ENCODE results near the gene TPRA1.

The TPRA1 gene

DNA sequence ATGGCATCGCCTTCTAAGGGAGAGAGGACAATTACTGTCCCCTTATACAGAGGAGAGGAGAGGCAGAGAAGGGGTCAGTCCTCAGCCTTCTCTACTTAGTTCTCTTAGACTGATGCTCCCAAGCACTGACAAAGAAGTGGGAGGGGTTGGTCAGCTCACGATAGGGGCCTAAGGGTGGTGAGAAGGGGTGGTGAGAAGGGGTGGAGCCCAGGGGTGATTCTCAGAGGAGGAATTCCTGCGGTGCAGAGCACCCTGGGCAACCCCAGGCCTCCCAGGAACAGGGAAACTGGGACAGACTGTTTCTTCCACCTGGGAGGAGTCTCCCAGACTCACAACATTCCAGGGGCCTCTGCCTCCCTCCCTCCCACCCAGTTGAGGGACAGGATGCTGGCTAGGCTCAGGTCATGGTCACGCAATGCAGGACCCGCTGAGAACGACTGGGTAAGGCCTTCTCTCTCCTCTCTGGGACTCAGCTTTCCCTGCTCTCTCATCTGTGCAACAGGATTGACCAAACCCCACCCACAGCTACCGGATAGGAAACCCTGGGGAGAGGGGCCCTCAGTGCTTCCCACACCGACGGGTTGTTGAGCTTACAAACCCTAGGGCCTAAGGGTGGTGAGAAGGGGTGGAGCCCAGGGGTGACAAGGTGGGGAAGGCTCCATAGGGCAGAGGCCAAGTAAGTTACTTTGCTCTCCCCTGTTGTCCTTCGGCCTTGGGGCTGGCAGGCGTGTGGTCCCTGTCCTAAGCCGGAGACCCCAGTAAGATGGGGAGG is 1.5 kb downstream of the TPRA1 start:
- DNase-seq, result no peak

DNA sequence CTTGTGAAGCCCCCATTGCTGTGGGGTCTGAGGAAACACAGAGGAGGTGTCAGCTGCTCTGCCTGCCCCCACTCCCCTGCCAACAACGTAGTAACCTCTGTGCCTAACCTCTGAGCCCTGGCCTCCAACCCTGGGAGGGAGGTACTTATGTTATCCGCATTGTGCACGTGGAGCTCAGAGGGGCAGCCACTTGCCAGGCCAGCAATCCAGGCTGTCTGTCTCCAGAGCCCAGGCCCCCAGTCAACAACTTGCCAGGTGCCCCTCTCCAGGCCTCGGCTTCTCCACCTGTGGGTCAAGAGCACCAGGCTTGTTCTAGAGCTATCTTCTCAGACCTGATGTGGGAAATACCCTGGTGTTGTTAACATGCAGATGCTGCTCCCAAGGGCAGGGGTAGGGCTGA is 2.7 kb downstream of the TPRA1 start:
- DNase-seq, result no peak

DNA sequence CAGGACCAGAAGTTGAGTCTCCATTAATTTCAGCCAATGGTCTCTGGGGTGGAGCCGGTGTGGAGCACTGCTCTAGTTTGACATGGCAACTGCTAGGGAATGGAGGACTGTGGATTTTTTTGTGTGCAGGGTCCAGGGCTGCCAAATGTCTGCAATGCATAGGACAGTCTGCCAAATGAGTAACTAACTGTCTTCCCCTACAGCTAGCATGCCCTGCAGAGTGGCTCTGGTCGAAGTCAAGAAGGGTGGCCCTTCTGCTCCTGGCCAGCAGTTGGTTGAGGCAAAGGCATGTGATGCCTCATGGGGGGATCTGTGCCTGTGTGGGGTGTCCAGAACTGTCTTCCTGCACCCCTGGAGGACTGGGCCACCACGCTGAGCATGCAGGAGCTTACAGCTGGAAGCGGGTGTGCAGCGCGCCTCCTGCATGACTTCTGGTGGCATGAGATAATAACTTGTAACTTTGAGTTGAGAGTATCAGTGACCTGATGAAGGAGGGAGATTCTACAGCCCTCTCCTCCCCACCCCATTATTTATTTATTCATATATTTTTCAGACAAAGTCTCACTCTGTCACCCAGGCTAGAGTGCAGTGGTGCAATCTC is 4.6 kb downstream of the TPRA1 start:
- no peak for DNase-seq

DNA sequence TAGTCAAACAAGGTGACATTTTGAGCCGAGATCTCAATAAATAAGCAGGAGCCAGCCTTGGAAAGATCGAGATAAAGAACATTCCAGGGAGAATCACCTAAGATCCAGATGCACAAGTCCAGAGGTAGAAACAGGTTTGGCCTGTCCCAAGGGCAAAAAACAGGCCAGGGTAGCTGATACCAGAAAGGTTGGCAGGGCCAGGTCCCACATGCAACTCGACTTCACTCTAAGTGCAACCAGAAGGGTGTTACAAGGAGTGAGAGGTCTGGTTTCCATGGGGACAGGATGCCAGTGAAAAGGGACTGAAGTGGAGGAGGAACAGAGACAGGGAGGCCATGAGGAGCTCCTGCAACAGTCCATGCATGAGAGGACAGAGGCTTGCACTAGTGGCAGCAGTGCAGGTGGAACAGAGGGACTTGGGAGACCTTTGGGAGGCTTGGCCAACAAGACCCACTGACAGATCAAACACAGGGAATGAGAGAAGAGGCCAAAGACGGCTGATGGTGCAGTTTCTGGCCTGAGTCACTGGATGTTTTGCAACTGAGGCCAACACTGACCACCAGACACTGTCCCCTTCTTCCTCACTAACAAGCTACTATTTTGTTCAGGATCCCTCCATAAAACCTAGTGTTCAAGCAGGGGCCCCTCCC is 5.2 kb downstream of the TPRA1 start:
- no peak for DNase-seq

DNA sequence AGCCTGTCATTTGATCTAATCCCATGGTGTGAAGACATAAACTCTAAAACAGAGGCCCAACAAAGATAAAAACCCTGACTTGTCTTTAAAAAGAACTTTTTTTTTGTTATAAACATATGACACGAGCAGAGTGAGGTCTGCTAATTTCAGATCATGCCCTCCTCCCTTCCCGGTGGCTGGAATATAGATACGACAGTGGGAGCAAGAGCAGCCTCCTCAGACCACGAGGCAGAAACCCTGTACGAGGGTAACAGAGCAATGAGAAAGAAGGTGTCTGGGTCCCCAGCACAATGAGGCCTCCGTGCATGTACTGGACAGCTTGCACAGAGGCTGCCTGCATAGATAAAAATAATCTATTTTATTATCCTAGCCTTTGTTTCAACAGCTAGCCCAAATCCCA is 5.8 kb downstream of the TPRA1 start:
- no peak for DNase-seq

DNA sequence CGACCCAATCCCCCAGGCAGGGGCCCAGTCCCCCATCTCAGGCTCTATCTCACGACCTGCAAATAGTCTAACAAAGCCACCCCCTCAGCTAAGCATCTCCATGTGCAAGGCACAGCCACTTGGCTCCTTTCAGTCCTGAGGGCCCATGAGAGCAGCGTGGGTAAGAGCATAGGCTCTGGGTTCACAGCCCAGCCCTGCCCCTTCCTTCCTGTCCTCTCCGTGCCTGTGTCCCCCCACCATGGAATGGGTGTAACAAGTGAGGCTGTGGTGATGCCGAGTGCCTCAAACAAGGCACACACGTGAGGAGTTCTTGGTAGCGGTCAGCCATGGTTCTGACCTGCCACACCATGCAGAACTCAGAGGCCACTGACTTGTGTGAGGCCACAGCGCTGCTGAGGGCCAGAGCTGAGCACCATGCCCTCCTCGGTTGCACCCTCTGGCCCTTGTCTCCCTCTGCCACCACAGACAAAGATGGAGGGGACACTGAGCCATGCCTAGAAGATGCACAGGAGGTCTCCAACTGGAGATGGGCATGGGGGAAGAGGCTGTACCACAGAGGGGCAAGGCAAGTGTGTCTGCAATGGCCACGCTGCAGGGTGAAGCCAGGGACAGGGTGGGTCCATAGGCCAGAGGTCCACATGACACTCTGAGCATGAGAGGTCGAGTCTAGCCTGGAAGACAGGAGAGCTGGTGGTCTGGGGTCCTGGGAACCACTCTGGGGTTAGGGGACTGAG is 10.0 kb downstream of the TPRA1 start:
- no peak for DNase-seq

DNA sequence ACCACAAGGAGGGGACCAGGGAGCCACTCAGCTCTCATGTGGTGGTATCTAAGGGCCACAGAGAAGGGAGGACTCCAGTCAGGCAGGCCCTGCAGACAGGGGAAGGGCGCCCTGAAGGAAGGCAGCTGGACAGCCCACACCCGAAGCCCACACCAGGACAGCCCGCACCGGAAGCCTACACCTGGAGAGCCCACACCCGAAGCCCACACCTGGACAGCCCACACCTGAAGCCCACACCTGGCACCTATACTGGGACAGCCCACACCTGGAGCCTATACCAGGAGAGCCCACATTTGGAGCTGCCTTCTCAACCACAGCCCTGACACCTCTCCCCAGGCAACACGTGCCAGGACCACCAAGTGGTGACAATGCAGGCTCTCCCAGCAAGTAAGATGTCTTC is 11.7 kb downstream of the TPRA1 start:
- DNase-seq, result no peak

DNA sequence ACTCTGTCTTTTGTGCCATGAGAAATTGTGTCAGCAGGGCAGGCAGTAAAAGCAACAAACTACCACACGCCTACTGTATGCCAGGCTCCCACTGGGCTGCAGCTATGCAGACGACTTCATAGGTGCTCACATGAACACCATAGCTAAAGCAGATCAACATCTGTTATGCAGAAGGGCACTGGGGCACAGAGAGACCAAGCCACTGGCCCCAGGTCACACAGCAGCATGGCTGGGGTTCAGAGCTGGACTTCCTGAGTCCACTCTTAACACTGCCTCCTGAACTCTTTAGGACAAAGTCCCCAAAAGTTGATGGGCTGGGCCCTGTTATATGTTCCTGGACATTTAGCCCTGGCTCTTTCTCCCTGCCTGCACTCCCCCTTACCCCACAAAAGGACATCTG is 12.4 kb downstream of the TPRA1 start:
- DNase-seq, result no peak

DNA sequence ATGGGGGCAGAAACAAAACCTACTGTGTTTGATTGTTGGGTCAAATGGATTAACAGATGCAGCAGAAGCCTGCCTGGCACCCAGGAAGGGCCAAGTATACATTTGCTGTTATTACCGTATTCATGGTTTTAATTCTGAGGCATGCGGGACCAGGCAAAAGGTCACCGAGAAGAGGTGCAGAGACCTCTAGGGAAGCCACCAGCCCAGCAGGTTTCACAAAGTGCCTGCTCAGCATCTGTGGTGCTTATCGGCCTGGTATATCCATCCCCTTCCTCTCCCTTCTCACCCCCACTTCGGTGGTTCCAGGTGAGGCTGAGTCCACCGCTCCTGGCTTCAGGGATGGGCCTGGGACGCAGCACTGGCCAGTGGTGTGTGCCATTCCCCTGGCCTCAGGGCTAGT is 13.1 kb downstream of the TPRA1 start:
- no peak for DNase-seq

DNA sequence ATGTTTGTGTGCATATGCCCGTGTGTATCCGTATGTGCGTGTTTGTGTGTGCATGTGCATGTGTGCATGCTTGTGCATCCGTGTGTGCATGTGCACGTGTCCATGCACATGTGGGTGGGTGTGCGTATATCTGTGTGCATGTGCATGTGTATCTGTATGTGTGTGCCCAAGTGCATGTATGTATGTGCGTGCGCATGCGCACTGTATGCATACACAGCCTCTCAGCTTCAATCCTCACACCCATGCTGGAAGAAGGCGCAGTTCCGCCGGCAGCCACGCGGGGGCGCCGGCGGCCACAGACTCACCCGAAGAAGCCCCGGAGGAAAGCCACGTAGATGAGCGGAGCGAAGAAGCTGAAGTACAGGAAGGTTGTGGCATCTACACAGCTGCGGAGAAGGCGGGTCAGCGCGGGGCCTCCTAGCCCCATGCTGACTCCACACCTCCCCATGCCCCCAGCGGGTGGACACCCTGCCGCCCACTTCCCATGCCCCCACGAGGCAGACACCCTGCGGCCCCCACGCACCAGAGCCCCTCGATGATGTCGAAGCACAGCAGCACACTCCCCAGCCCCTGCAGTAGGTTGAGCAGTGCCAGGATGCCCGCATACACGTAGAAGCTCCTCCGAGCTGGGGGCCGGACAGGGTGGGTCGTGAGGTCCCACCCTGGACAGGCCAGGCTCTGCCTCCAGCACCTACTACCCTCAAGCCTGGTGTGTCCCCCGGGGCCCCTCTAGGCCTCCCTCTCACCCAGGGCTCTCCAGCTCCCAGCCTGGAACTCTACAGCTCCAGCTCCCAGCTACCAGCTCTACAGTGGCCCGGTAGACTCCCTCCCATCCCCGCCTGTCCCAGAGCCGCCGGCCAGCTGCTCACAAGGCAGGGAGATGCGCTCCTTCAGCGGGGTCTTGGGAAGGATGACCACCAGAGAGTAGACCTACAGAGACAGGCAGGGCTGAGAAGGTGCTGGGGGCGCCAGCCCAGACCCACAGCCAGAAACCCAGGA is 15.4 kb downstream of the TPRA1 start:
- DNase-seq, result peak; percentile 82

DNA sequence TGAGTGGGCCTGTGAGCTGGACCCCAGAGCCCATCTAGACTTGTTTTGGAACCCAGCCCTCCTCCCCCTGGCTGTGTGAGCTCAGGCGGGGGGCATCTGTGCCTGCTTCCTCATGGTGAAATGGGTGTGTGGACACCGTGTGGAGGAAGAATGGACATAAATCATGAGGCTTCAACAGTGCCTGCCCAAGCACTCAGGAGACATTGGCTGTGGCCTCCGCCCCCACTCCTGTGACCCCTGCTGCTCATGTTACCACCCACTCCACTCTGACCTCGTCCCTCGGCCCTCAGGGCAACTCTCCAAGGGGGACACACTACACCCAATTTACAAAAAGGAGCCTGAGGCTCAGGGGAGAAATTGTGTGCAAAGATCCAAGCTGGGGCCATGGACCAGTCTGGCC is 16.6 kb downstream of the TPRA1 start:
- DNase-seq, result no peak

DNA sequence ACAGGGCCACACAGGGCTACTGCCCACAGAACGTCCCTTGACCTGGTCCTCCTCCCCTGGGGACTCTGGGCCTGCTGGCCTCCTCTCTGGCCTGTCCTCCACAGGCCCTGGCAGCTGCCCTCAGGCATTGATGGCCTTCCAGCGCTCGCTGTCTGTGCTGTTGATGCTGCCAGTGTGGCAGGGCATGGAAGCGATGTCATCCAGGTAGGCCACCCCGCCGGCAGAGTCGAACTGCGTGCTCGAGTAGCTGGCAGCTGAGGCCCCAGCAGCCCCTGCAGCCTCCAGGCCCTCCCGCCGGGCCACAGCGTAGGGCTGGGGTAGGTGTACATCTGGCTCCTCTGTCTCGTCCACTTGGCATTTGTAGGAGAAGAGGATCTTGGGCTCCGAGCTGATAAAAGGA is 17.1 kb downstream of the TPRA1 start:
- no peak for DNase-seq

DNA sequence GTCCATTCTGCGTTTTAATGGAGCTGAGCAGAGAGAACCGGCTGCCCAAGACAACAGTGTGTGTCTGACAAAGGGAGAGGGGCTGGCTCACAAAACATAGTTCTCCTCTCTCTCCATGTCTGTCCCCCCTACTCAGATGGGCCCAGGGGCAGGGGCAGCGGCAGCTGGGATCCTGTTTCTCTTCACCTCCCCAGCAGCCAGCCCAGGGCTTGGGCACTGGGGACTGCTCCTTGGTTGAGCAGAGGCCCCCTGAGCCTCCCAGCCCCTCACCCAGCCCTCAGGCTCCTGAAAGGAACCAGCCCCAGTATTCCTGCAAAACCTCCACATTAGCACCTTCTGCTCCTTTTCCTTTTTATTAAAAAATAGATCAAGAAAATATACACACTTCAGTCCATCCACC is 17.8 kb downstream of the TPRA1 start:
- no peak for DNase-seq

DNA sequence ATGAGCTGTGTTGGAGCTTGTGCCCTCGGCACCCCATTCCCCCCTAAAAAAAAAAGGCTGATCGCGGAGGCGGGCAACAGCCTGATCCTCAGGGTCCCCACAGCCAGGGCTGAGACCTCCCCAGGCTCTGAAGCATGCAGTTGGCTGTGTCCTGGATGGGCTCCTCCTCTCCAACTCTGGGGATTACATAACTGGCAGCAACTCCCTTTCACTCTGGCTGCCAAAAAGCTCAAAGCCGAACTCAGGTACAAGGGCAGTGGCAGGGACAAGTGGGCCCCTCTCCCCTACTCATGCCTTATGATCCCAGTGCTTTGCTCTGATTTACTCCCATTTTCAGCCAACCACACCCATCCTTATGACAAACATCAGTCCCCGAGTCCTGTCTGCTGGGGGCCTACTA is 18.3 kb downstream of the TPRA1 start:
- DNase-seq, result no peak

DNA sequence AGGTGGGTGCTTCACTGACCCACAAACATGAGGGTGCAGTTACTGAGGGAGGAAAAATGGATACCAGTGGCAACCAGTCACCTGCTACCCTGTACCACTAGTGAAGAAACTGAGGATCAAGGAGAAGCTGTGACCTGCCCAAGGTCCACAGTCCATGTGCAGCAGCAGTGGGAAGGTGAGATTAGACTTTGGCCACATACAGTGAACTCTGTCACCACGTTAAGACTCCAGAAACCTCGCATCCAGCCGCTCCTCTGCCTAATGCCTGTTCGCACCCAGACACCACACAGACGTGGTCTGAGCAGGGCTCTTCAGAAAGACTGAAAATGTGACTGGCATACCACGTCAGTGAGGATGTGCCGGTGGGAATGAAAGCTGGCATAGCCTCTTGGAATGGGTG is 20.0 kb downstream of the TPRA1 start:
- DNase-seq, result no peak

DNA sequence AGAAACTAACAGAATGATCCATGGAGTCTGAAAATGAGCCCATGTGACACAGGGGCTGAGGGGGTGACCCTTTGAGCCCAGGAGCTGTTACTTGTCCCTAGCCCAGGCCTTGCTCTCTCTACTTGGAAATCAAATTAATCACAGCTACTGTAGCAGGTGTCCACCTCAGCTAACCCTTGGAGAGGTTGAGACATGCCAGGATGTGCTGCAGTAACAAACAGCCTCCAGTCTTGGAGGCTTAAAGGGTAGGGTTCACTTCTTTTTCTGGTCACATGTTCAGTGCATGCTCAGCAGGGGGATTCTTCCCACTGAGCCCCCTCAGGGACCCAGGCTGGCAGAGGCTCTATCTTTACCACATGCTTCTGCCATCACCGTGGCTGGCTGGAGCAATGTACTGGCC is 21.4 kb downstream of the TPRA1 start:
- no peak for DNase-seq

DNA sequence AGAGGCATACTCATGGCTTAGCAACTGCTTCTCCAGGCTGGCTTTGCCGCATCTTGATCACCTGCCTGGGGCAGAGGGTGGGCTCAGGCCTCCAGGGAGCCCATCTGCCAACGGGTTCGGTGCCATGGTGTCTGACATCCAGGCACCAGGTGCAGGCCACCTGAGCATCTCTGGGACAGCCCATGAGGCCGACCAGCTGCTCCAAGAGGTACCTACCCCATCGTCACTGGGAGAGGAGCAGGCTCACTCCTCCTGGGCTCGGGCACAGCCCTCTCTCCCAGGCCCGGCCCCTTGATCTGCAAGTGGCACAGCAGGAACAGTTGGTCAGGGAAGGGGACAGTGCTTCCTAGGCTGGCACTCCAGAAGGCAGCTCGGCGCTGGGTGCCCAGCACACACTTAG is 21.9 kb downstream of the TPRA1 start:
- DNase-seq, result no peak

DNA sequence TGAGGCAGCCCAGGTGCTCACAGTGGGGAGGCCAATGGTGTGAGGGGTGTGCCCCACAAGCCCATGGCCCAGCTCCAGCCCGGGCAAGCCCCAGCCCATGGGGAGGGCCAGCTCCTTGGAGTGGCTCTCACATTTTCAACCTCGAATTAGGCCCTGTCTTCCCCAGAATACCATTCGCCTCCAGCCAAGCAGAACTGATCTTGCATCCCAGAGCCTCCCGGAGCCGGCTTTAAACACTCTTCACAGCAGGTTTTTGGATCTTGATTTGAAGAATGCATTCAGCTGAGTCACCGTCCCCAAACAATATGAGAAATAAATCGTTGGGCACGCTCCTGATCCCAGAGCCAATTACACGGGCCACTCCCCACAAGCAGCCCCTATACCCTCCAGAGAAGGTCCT is 23.7 kb downstream of the TPRA1 start:
- DNase-seq, result no peak

DNA sequence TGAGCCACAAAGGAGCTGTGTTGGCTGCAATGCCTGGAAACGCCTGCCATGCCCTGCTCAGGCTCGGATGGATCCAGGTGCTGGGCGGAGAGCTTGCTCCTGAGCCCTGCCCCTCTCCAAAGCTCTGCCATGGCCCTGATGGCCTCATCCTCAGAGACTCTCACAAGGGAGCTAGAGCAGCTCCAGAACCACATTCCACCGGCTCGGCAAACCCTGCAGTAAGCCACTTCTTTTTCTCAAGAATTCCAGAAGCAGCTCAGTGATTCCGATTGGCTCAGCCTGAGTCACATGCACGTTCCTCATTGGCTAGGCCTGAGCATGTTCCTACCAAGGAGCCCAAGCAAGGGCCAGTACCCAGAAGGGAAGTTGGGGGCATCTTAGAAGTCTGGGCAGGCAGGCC is 24.8 kb downstream of the TPRA1 start:
- DNase-seq, result no peak

DNA sequence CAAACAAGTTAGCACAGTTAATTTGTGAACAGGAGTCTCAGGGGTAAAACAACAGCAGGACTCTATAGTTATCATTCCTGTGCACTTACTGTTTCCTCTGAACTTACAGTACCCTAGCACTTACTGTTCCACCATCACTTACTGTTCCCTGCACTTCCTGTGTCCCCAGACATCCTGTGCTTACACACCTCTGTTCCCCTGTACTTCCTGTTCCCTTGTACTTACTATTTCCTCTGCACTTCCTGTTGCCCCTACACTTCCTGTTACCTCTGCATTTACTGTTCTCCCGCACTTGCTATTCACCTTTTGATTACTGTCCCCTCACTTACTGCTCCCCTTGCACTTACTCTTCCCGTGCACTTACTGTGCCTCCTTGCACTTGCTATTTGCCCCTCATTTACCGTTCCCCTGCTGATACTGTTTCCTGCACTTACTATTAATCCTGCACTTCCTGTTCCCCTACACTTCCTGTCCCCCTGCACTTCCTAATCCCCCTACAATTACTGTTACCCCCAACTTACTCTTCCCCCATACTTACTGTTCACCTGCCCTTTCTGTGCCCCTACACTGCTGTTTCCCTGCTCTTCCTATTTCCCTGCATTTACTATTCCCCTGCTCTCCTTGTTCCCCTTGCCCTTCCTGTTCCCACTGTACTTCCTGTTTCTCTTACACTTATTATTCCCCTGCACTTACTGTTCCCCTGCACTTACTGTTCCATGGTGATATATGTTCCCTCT is 30.3 kb downstream of the TPRA1 start:
- no peak for DNase-seq

DNA sequence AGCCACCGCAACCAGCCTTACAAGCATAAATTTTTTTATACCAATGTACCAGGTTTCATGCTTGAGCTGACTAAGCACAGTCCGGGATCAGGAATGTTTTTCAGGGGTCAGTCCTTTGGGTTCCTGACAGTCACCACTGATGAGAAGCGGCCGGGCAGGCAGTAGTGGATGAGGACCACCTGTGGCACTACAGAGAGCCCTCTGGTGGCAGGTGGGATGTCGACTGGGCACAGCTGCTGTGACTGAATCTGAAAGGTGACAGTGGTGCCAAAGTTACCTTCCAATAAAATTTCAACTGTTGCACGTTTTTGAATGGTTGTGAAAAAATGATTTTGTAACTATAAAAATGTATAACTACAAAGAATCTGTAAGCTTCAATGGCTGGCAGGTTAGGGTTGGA is 34.0 kb downstream of the TPRA1 start:
- DNase-seq, result no peak

DNA sequence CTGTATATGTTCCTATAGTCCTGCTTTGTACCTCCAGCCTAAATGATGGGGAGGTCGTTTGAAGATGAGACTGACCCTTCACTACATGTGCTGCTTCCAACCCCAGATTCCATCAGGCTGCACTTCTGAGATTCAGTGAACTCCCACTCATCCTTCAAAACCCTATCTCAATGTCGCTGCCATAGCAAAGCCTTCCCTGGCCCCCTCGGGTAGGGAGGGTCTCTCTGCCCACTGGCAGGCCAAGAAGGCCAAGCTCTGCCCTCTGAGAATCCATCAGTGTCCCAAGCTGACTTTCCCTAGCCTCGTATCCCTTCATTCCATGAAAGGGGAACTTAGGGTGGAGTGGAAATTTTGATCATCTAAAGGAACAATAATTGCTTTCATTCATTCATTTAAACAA is 35.4 kb downstream of the TPRA1 start:
- DNase-seq, result no peak
